Measurements from ENCODE around the gene DEFB123. TPM values are rescaled to one million over a fixed set of nuclear protein-coding genes. Genes with fewer than 3 reads are reported as not detected.
"Not testable (repeated sequence)": the region's sequence is repeated elsewhere in the genome, so short reads cannot be mapped to it uniquely, and the experiment has no call there.

The DEFB123 gene
- total RNA-seq, 4 donors from 2014 or later: not detected

DNA sequence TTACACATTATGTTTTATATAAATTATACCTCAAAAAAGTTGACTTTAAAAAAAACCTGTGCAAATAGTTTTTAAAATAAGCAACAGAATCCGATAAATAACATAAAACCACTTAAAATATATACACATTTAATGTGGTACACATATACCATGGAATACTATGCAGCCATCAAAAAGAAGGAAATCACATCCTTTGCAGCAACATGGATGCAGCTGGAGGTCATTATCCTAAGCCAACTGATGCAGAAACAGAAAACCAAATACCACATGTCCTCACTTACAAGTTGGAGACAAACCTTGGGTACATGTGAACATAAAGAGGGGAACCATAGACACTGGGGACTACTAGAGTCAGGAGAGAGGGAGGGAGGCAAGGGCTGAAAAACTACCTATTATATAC lies 30.4 kb upstream of the DEFB123 start:
- Histone ChIP-seq H3K9me3 (no peaks in the 10 kb centered on the region), H3K27me3 (peaks cover 0 to 4% (median 0%) of the 10 kb centered on the region in 4 donors), H3K4me3 (no peak overlapping the region), H3K27ac (replicated peaks in 1 of 4) (no peak overlapping the region), H3K4me1 (no peaks in the 10 kb centered on the region), H3K36me3 (no peaks in the 10 kb centered on the region)
- intact Hi-C loops (cut with DNase I): no loop called here
- DNase-seq (ENCODE audit: extremely low spot score): no peak
- 48% methylated on average over 1 of the region's 1 CpG for WGBS
- TF ChIP-seq EP300 (IDR thresholded peaks at IDR 0.05) (no peak), POLR2AphosphoS5 (IDR thresholded peaks at IDR 0.05) (no peak), POLR2A (IDR thresholded peaks at IDR 0.05; ENCODE audit: low read depth) (no peak)
- TF ChIP-seq, protein P1, sequence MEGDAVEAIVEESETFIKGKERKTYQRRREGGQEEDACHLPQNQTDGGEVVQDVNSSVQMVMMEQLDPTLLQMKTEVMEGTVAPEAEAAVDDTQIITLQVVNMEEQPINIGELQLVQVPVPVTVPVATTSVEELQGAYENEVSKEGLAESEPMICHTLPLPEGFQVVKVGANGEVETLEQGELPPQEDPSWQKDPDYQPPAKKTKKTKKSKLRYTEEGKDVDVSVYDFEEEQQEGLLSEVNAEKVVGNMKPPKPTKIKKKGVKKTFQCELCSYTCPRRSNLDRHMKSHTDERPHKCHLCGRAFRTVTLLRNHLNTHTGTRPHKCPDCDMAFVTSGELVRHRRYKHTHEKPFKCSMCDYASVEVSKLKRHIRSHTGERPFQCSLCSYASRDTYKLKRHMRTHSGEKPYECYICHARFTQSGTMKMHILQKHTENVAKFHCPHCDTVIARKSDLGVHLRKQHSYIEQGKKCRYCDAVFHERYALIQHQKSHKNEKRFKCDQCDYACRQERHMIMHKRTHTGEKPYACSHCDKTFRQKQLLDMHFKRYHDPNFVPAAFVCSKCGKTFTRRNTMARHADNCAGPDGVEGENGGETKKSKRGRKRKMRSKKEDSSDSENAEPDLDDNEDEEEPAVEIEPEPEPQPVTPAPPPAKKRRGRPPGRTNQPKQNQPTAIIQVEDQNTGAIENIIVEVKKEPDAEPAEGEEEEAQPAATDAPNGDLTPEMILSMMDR (IDR thresholded peaks at IDR 0.05): no peak

DNA sequence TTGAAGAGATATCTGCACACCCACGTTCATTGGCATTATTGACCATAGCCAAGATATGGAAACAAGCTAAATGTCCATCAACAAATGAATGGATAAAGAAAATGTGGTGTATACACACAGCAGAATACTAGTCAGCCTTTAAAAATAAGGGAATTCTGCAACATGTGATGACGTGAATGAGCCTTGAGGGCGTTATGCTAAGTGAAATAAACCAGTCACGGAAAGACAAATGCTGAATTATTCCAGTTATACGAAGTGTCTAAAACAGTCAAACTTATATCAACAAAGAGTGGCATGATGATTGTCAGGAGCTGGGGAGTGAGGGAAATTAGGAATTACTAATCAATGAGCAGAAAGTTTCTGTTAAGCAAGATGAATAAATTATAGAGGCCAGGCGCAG lies 26.1 kb upstream of the DEFB123 start:
- intact Hi-C loops (cut with DNase I): no loop called here
- no peak for TF ChIP-seq EP300 (IDR thresholded peaks at IDR 0.05)
- no peak for TF ChIP-seq POLR2AphosphoS5 (IDR thresholded peaks at IDR 0.05)
- TF ChIP-seq, protein P1 (IDR thresholded peaks at IDR 0.05): no peak
- no peak for TF ChIP-seq POLR2A (IDR thresholded peaks at IDR 0.05; ENCODE audit: low read depth)
- no peaks in the 10 kb centered on the region for H3K27me3 ChIP-seq
- DNase-seq (ENCODE audit: extremely low spot score): no peak
- 71% methylated on average over 6 of the region's 6 CpGs for WGBS
- no peaks in the 10 kb centered on the region for H3K9me3 ChIP-seq
- no peaks in the 10 kb centered on the region for H3K36me3 ChIP-seq
- H3K27ac ChIP-seq (replicated peaks in 1 of 4): no peak overlapping the region
- H3K4me3 ChIP-seq: no peak overlapping the region
- no peaks in the 10 kb centered on the region for H3K4me1 ChIP-seq

DNA sequence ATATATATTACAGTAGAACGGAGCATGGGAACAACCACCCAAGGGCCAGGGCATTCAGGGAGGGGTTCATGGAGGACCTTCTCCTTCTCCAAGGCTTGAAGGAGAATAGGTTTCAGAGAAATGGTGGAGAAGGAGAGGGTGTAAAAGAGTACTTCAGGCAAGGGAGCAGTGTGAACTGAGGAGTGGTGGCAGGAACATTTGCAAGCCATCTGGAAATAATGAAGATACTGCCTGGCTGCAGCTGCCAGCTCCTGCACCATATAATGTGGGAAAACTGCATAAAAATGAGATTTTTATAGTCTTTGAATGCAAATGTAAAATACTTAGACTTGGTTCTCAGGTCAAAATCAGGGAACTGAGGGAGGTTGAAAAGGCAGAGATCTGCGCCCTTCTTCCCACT lies 24.8 kb upstream of the DEFB123 start:
- intact Hi-C loops (cut with DNase I): no loop called here
- Histone ChIP-seq H3K27me3 (no peaks in the 10 kb centered on the region), H3K4me3 (no peak overlapping the region), H3K9me3 (no peaks in the 10 kb centered on the region), H3K27ac (replicated peaks in 1 of 4) (no peak overlapping the region), H3K4me1 (no peaks in the 10 kb centered on the region), H3K36me3 (no peaks in the 10 kb centered on the region)
- TF ChIP-seq EP300 (IDR thresholded peaks at IDR 0.05) (no peak), POLR2AphosphoS5 (IDR thresholded peaks at IDR 0.05) (no peak), POLR2A (IDR thresholded peaks at IDR 0.05; ENCODE audit: low read depth) (no peak)
- TF ChIP-seq, protein P1 (IDR thresholded peaks at IDR 0.05): no peak
- WGBS: 92% methylated on average over 2 of the region's 2 CpGs
- no peak for DNase-seq (ENCODE audit: extremely low spot score)

DNA sequence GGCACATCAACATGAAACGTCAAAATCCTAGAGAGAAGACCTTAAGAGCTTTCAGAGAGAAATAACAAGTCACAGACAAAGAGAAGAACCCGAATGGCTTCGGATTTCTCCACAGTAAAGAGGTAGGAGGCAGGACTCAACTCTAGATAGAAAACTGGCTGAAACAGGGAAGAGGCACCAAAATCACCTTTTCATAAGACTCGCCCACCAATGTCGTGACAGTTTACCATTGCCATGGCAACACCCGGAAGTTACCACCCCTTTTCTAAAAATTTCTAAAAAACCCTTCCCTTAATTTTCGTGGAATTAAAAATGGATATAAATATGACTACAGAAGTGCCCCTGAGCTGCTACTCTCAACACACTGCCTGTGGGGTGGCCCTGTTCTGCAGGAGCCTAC lies 22.1 kb upstream of the DEFB123 start:
- Histone ChIP-seq H3K27ac (replicated peaks in 1 of 4) (no peak overlapping the region), H3K9me3 (no peaks in the 10 kb centered on the region), H3K36me3 (no peaks in the 10 kb centered on the region), H3K4me1 (no peaks in the 10 kb centered on the region), H3K27me3 (no peaks in the 10 kb centered on the region), H3K4me3 (no peak overlapping the region)
- no peak for TF ChIP-seq POLR2A (IDR thresholded peaks at IDR 0.05; ENCODE audit: low read depth)
- TF ChIP-seq EP300 (IDR thresholded peaks at IDR 0.05): no peak
- TF ChIP-seq, protein P1 (IDR thresholded peaks at IDR 0.05): no peak
- TF ChIP-seq POLR2AphosphoS5 (IDR thresholded peaks at IDR 0.05): no peak
- intact Hi-C loops (cut with DNase I): no loop called here
- 77% methylated on average over 7 of the region's 7 CpGs for WGBS
- DNase-seq (ENCODE audit: extremely low spot score): no peak

DNA sequence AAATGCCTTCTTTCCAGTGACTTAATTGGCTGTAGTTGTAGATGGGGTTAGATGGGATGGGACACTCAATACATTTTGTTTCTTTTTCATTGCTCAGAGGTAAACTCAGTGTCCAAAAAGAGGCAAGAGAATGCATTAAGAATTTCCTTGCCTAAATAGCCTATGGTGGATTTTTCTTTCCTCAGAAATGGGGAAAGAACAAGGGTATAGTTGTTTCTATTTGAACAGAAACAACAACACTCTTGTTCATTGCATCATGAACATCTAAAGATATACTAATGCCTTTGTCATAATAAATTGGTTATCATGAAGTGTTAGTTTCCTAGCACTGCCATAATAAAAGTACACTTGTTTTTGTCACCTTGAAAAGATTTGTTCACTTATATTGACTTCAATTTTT lies 14.6 kb upstream of the DEFB123 start:
- Histone ChIP-seq H3K36me3 (no peaks in the 10 kb centered on the region), H3K4me1 (no peaks in the 10 kb centered on the region), H3K27ac (replicated peaks in 1 of 4) (no peak overlapping the region), H3K4me3 (no peak overlapping the region), H3K27me3 (peaks cover 0 to 10% (median 0%) of the 10 kb centered on the region in 4 donors), H3K9me3 (peaks cover 0 to 7% (median 0%) of the 10 kb centered on the region in 4 donors)
- TF ChIP-seq EP300 (IDR thresholded peaks at IDR 0.05) (no peak), POLR2AphosphoS5 (IDR thresholded peaks at IDR 0.05) (no peak), POLR2A (IDR thresholded peaks at IDR 0.05; ENCODE audit: low read depth) (no peak)
- TF ChIP-seq, protein P1 (IDR thresholded peaks at IDR 0.05): no peak
- intact Hi-C loops (cut with DNase I): no loop called here
- DNase-seq (ENCODE audit: extremely low spot score): no peak

DNA sequence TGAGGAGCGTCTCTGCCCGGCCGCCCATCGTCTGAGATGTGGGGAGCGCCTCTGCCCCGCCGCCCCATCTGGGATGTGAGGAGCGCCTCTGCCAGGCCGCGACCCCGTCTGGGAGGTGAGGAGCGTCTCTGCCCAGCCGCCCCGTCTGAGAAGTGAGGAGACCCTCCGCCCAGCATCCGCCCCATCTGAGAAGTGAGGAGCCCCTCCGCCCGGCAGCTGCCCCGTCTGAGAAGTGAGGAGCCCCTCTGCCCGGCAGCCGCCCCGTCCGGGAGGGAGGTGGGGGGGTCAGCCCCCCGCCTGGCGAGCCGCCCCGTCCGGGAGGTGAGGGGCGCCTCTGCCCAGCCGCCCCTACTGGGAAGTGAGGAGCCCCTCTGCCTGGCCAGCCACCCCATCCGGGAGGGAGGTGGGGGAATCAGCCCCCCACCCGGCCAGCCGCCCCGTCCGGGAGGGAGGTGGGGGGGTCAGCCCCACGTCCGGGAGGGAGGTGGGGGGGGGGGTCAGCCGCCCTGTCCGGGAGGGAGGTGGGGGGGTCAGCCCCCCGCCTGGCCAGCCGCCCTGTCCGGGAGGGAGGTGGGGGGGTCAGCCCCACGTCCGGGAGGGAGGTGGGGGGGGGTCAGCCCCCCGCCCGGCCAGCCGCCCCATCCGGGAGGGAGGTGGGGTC lies 13.4 kb upstream of the DEFB123 start:
- H3K9me3 ChIP-seq; H3K4me3 ChIP-seq; H3K4me1 ChIP-seq; H3K27ac ChIP-seq (replicated peaks in 1 of 4); H3K27me3 ChIP-seq; DNase-seq (ENCODE audit: extremely low spot score); intact Hi-C loops (cut with DNase I); H3K36me3 ChIP-seq: not testable (repeated sequence)
- no CpG with 5 or more reads among the region's 48 CpGs for WGBS

DNA sequence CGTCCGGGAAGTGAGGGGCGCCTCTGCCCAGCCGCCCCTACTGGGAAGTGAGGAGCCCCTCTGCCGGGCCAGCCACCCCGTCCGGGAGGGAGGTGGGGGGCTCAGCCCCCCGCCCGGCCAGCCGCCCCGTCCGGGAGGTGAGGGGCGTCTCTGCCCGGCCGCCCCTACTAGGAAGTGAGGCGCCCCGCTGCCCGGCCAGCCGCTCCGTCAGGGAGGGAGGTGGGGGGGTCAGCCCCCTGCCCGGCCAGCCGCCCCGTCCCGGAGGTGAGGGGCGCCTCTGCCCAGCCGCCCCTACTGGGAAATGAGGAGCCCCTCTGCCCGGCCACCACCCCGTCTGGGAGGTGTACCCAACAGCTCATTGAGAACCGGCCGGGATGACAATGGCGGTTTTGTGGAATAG lies 12.9 kb upstream of the DEFB123 start:
- DNase-seq (ENCODE audit: extremely low spot score); H3K4me3 ChIP-seq: not testable (repeated sequence)
- 88% methylated on average over 10 of the region's 31 CpGs for WGBS

More for the DNA sequence above, 12.9 kb upstream of the DEFB123 start:
- H3K27me3 ChIP-seq; H3K27ac ChIP-seq (replicated peaks in 1 of 4); H3K9me3 ChIP-seq; H3K4me1 ChIP-seq; H3K36me3 ChIP-seq; intact Hi-C loops (cut with DNase I): not testable (repeated sequence)

Measured in esophagus muscularis mucosa (tissue), 4 donors.